GM23338 (cell line): ENCODE measurements around the gene AP1S3. TPM values are rescaled to one million over a fixed set of nuclear protein-coding genes. Genes with fewer than 3 reads are reported as not detected.

Experiments used
- ATAC-seq: fragments of 200-7000 bp; cut with Tn5 transposase; 3 replicates; pipeline ENCODE4 v1.9.1; 2020
- DNase-seq: peaks from one replicate; pipeline ENCODE4 v3.0.0-alpha.2; 2015; ENCODE audit warnings: low spot score
- H2AFZ ChIP-seq: fragments of 200-600 bp; sonication (generic); 2 replicates; pipeline ENCODE4 v1.8.0; 2016; ENCODE audit warnings: antibody characterized with exemption, mild to moderate bottlenecking, moderate library complexity
- H3F3A ChIP-seq: fragments of 200-600 bp; sonication (generic); replicated peaks from 2 replicates; pipeline ENCODE4 v1.8.0; 2017; ENCODE audit warnings: antibody characterized with exemption, mixed run types, low read depth
- H3K27ac ChIP-seq: fragments of 200-600 bp; sonication (generic); 2 replicates; pipeline ENCODE4 v1.6.1; 2016; ENCODE audit warnings: low read depth
- H3K27me3 ChIP-seq: fragments of 200-600 bp; sonication (generic); 2 replicates; pipeline ENCODE4 v1.8.0; 2016; ENCODE audit warnings: mild to moderate bottlenecking, mixed run types, moderate library complexity; ENCODE audit not compliant: insufficient read depth
- H3K36me3 ChIP-seq: fragments of 200-600 bp; sonication (generic); 2 replicates; pipeline ENCODE4 v1.8.0; 2016; ENCODE audit warnings: mild to moderate bottlenecking; ENCODE audit not compliant: insufficient read depth
- H3K4me1 ChIP-seq: fragments of 200-600 bp; sonication (generic); 2 replicates; pipeline ENCODE4 v1.8.0; 2016; ENCODE audit warnings: mild to moderate bottlenecking, moderate library complexity; ENCODE audit not compliant: insufficient read depth
- H3K4me2 ChIP-seq: fragments of 200-600 bp; sonication (generic); 2 replicates; pipeline ENCODE4 v1.7.1; 2017; ENCODE audit warnings: mixed run types
- H3K4me3 ChIP-seq: fragments of 200-600 bp; sonication (generic); 2 replicates; pipeline ENCODE4 v1.6.1; 2016; ENCODE audit warnings: mixed run types
- H3K79me2 ChIP-seq: fragments of 200-600 bp; sonication (generic); replicated peaks from 2 replicates; pipeline ENCODE4 v1.8.0; 2017; ENCODE audit warnings: mild to moderate bottlenecking; ENCODE audit not compliant: insufficient read depth
- H3K9me2 ChIP-seq: fragments of 200-600 bp; sonication (generic); 2 replicates; pipeline ENCODE4 v1.8.0; 2017; ENCODE audit not compliant: insufficient read depth
- H4K20me1 ChIP-seq: fragments of 200-600 bp; sonication (generic); replicated peaks from 2 replicates; pipeline ENCODE4 v1.8.0; 2017; ENCODE audit warnings: mild to moderate bottlenecking; ENCODE audit not compliant: insufficient read depth
- H3K27ac Mint-ChIP-seq: 2 replicates; pipeline ENCODE4 v1.8.0; 2020; ENCODE audit warnings: inconsistent platforms, mild to moderate bottlenecking, moderate library complexity, mixed read lengths
- H3K27me3 Mint-ChIP-seq: 3 replicates; pipeline ENCODE4 v1.8.0; 2022; ENCODE audit warnings: low read depth, mild to moderate bottlenecking, moderate library complexity, mixed read lengths, inconsistent platforms; ENCODE audit not compliant: insufficient read depth, poor library complexity
- H3K36me3 Mint-ChIP-seq: 3 replicates; pipeline ENCODE4 v1.8.0; 2021; ENCODE audit warnings: low read depth, mild to moderate bottlenecking, inconsistent platforms, moderate library complexity, mixed read lengths
- H3K4me1 Mint-ChIP-seq: 3 replicates; pipeline ENCODE4 v1.8.0; 2020; ENCODE audit warnings: mild to moderate bottlenecking, inconsistent platforms, mixed read lengths
- H3K4me3 Mint-ChIP-seq: 3 replicates; pipeline ENCODE4 v1.8.0; 2021; ENCODE audit warnings: moderate library complexity, mild to moderate bottlenecking, inconsistent platforms, mixed read lengths
- H3K9me3 Mint-ChIP-seq: 3 replicates; pipeline ENCODE4 v1.8.0; 2020; ENCODE audit warnings: moderate library complexity, mild to moderate bottlenecking, inconsistent platforms, mixed read lengths
- CREB1 ChIP-seq: fragments of 250-450 bp; sonication (Bioruptor Pico); IDR thresholded peaks from 2 replicates; pipeline ENCODE4 v1.5.0; 2020; ENCODE audit warnings: low read depth, mild to moderate bottlenecking, moderate library complexity
- EZH2phosphoT487 ChIP-seq: fragments of 200-600 bp; sonication (generic); IDR thresholded peaks from one replicate; pipeline ENCODE4 v1.8.1; 2018; ENCODE audit warnings: antibody characterized with exemption; ENCODE audit not compliant: unreplicated experiment
- ZNF114 ChIP-seq: fragments of 250-450 bp; sonication (Bioruptor Pico); IDR thresholded peaks from 2 replicates; pipeline ENCODE4 v1.5.0; 2020; ENCODE audit warnings: mild to moderate bottlenecking, moderate library complexity
- ZNF331 ChIP-seq: fragments of 250-450 bp; sonication (Bioruptor Pico); IDR thresholded peaks from 2 replicates; pipeline ENCODE4 v1.5.0; 2020; ENCODE audit warnings: low read depth, mild to moderate bottlenecking, moderate library complexity
- polyA plus RNA-seq: library from polyadenylated mRNA; unstranded; fragments of >200 nt; fragmentation: Nextera tagmentation; extraction: Ambion mirVana; gene quantifications from 2 replicates; pipeline ENCODE4 v1.2.1, GENCODE V29; 2016
- total RNA-seq: library from RNA; depleted of rRNA; stranded (reverse); fragments of >200 nt; shearing (Covaris generic); gene quantifications from 2 replicates; pipeline ENCODE4 v1.2.3, GENCODE V29; 2014
- TF ChIP-seq, protein P1 (sequence below), 2 experiments: fragments of 200-600 bp in 1 of 2; sonication (generic) in 1 of 2; conservative IDR thresholded peaks; 2 replicates each; pipeline versions ENCODE4 v1.5.1 to v1.6.1; 2016 to 2017; ENCODE audit warnings: antibody characterized with exemption in 2 of 2, low read depth in 2 of 2, mild to moderate bottlenecking in 2 of 2, moderate library complexity in 1 of 2
- TF ChIP-seq, protein P2 (sequence below): fragments of 250-450 bp; sonication (Bioruptor Pico); IDR thresholded peaks from 2 replicates; pipeline ENCODE4 v1.5.0; 2020; ENCODE audit warnings: mild to moderate bottlenecking, moderate library complexity

AP1S3 gene
- total and polyA plus RNA-seq, 2 experiments from 2014 or later, result 8.8 to 25.5 TPM

DNA sequence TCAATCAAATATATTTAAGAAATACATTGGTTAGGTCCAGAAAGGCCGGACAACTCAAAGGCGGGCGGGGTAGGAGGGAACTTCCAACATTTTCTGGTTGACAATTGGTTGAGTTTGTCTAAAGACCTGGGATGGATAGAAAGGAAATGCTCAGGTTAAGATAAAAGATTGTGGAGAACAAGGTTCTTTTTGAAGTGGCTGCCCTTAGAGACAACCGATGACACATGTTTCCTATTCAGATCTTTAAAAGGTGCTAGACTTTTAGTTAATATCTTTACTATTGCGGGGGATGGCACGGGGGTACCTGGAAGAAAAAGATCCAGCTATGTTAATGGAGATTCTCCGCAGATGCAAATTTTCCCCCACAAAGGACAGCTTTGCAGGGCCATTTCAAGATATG is 10.0 kb upstream of the AP1S3 start:
- Histone ChIP-seq H4K20me1 (no peaks in the 10 kb centered on the region), H3K4me1 (no peaks in the 10 kb centered on the region), H3K9me2 (no peaks in the 10 kb centered on the region), H3K36me3 (peaks cover 4% of the 10 kb centered on the region; the same call in 1 of the 2 replicates), H3K4me3 (no peak overlapping the region), H3F3A (no peaks in the 10 kb centered on the region), H3K27me3 (no peaks in the 10 kb centered on the region), H2AFZ (no peak overlapping the region), H3K4me2 (no peak overlapping the region), H3K79me2 (no peaks in the 10 kb centered on the region), H3K27ac (no peak overlapping the region)
- Mint-ChIP-seq H3K9me3 (peaks cover 26% of the 10 kb centered on the region), H3K4me3 (no peak overlapping the region), H3K36me3 (peaks cover 35% of the 10 kb centered on the region), H3K4me1 (no peaks in the 10 kb centered on the region; the same call in 2 of the 3 replicates), H3K27me3 (peaks cover 2% of the 10 kb centered on the region), H3K27ac (no peak overlapping the region)
- no peak for ATAC-seq
- DNase-seq, result no peak
- TF ChIP-seq, protein P1, sequence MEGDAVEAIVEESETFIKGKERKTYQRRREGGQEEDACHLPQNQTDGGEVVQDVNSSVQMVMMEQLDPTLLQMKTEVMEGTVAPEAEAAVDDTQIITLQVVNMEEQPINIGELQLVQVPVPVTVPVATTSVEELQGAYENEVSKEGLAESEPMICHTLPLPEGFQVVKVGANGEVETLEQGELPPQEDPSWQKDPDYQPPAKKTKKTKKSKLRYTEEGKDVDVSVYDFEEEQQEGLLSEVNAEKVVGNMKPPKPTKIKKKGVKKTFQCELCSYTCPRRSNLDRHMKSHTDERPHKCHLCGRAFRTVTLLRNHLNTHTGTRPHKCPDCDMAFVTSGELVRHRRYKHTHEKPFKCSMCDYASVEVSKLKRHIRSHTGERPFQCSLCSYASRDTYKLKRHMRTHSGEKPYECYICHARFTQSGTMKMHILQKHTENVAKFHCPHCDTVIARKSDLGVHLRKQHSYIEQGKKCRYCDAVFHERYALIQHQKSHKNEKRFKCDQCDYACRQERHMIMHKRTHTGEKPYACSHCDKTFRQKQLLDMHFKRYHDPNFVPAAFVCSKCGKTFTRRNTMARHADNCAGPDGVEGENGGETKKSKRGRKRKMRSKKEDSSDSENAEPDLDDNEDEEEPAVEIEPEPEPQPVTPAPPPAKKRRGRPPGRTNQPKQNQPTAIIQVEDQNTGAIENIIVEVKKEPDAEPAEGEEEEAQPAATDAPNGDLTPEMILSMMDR (conservative IDR thresholded peaks at IDR 0.05; ENCODE audit: low read depth in 2 of 2), result no peak
- TF ChIP-seq EZH2phosphoT487 (no peak), ZNF114 (CRISPR knock-in tag) (no peak), CREB1 (CRISPR knock-in tag) (no peak), ZNF331 (no peak)
- TF ChIP-seq, protein P2, sequence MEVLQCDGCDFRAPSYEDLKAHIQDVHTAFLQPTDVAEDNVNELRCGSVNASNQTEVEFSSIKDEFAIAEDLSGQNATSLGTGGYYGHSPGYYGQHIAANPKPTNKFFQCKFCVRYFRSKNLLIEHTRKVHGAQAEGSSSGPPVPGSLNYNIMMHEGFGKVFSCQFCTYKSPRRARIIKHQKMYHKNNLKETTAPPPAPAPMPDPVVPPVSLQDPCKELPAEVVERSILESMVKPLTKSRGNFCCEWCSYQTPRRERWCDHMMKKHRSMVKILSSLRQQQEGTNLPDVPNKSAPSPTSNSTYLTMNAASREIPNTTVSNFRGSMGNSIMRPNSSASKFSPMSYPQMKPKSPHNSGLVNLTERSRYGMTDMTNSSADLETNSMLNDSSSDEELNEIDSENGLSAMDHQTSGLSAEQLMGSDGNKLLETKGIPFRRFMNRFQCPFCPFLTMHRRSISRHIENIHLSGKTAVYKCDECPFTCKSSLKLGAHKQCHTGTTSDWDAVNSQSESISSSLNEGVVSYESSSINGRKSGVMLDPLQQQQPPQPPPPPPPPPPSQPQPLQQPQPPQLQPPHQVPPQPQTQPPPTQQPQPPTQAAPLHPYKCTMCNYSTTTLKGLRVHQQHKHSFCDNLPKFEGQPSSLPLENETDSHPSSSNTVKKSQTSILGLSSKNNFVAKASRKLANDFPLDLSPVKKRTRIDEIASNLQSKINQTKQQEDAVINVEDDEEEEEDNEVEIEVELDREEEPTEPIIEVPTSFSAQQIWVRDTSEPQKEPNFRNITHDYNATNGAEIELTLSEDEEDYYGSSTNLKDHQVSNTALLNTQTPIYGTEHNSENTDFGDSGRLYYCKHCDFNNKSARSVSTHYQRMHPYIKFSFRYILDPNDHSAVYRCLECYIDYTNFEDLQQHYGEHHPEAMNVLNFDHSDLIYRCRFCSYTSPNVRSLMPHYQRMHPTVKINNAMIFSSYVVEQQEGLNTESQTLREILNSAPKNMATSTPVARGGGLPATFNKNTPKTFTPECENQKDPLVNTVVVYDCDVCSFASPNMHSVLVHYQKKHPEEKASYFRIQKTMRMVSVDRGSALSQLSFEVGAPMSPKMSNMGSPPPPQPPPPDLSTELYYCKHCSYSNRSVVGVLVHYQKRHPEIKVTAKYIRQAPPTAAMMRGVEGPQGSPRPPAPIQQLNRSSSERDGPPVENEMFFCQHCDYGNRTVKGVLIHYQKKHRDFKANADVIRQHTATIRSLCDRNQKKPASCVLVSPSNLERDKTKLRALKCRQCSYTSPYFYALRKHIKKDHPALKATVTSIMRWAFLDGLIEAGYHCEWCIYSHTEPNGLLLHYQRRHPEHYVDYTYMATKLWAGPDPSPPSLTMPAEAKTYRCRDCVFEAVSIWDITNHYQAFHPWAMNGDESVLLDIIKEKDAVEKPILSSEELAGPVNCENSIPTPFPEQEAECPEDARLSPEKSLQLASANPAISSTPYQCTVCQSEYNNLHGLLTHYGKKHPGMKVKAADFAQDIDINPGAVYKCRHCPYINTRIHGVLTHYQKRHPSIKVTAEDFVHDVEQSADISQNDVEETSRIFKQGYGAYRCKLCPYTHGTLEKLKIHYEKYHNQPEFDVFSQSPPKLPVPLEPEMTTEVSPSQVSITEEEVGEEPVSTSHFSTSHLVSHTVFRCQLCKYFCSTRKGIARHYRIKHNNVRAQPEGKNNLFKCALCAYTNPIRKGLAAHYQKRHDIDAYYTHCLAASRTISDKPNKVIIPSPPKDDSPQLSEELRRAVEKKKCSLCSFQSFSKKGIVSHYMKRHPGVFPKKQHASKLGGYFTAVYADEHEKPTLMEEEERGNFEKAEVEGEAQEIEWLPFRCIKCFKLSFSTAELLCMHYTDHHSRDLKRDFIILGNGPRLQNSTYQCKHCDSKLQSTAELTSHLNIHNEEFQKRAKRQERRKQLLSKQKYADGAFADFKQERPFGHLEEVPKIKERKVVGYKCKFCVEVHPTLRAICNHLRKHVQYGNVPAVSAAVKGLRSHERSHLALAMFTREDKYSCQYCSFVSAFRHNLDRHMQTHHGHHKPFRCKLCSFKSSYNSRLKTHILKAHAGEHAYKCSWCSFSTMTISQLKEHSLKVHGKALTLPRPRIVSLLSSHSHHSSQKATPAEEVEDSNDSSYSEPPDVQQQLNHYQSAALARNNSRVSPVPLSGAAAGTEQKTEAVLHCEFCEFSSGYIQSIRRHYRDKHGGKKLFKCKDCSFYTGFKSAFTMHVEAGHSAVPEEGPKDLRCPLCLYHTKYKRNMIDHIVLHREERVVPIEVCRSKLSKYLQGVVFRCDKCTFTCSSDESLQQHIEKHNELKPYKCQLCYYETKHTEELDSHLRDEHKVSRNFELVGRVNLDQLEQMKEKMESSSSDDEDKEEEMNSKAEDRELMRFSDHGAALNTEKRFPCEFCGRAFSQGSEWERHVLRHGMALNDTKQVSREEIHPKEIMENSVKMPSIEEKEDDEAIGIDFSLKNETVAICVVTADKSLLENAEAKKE (CRISPR knock-in tag), result no peak
